GM12873 (cell line): ENCODE results near the gene DHRS7C.

Experiments used
- TF ChIP-seq, protein P1 (sequence below): IDR thresholded peaks from 2 replicates; pipeline ENCODE4 v1.5.1; 2012; ENCODE audit warnings: low read depth, mild to moderate bottlenecking, moderate library complexity, low read length, control low read depth; ENCODE audit not compliant: insufficient read depth; ENCODE audit errors: missing control alignments

DHRS7C gene

DNA sequence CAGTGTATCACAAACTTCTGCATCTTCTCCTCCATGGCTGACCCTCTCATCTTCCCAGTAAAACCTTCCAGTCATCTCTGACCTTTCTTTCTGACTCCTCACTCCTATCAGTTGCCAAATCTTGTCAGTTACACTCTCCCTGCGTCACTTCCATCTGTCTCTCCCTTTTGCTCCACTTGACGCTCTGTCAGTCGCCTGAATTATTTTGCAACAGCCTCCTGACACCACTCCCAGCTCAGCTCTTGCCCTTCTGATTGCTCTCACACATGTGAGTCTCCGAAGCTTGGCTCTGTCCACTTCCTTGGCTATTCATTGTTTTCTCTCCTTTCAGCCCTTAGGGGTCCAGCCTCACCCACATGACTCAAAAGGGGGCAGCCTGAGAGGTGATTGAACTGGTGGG lies 27.7 kb downstream of the DHRS7C start:
- TF ChIP-seq, protein P1, sequence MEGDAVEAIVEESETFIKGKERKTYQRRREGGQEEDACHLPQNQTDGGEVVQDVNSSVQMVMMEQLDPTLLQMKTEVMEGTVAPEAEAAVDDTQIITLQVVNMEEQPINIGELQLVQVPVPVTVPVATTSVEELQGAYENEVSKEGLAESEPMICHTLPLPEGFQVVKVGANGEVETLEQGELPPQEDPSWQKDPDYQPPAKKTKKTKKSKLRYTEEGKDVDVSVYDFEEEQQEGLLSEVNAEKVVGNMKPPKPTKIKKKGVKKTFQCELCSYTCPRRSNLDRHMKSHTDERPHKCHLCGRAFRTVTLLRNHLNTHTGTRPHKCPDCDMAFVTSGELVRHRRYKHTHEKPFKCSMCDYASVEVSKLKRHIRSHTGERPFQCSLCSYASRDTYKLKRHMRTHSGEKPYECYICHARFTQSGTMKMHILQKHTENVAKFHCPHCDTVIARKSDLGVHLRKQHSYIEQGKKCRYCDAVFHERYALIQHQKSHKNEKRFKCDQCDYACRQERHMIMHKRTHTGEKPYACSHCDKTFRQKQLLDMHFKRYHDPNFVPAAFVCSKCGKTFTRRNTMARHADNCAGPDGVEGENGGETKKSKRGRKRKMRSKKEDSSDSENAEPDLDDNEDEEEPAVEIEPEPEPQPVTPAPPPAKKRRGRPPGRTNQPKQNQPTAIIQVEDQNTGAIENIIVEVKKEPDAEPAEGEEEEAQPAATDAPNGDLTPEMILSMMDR: no peak

DNA sequence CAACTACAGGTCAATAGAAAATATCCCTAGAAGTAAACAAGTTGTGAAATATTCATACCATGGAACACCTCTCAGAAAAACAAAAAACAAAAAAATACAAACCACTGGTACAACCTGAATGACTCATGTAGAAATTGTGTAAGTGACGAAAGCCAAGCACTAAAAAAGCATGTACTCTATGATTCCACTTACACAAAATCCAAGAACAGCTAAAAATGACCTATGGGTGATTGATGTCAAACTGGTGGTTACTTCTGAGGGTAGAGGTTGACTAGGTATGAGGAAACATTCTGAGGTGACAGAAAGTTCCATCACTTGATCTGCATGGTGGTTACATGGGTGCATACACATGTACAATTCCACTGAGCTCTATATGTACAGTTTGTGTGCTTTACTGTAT lies 31.1 kb downstream of the DHRS7C start:
- TF ChIP-seq, protein P1: no peak

DNA sequence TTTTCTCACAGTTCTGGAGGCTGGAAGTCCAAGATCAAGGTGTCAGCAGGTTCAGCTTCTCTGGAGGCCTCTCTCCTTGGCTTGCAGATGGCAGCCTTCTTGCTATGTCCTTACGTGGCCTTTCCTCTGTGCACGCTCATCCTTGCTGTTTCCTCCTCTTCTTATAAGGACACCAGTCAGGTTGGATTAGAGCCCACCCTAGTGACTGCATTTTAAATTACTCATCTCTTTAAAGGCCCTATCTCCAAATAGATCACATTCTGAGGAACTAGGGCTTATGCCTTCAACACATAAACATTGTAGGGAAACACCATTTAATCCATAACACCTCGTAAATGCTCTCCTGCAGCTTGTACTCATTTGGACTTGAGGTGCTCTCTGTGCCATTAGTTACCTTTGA lies 36.3 kb downstream of the DHRS7C start:
- TF ChIP-seq, protein P1: no peak

DNA sequence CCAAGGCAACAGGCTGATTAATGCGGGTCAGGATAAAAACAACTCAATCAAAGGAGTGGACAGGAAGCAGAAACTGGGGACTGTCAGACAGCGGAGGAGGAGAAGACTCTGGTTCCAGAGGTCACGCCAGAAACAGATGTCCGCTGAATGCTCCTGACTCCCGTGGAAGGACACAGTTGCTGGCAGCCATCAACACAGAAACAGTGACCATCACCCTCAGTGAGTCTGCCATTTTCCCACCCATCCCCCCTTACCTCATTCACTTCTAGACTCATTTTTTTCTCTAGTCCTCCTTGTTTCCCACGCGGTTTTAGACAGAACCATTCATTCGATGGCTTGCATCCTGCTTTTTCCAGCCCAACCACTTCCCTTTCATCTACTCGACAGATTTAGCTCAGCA lies 40.9 kb downstream of the DHRS7C start:
- TF ChIP-seq, protein P1: no peak

DNA sequence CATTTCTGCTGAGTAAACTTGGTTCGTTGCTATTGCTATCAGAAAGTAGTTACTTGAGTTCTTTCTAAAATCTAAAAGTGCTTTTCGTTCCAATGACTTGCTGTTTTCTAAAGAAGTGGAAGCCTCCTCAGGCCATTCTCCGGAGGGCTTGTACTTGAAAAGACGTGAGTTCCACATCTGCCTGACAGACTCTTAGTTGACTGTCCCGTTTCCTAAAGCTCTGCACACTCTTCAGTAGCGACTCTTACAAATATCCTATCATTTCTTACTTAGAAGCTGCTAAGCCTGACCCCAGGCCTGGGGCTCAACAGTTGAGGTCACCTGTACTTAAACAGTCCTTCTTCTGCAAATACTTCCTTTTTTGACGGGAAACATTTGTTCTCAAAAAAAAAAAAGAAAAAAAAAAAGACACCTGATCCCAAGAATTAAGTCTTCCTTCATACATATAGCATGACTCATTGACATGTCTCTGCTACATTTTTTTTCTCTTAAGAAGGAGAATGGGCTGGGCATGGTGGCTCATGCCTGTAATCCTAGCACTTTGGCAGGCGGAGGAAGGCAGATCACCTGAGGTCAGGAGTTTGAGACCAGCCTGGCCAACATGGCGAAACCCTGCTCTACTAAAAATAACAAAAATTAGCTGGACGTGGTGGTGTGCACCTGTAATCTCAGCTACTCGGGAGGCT lies 61.5 kb downstream of the DHRS7C start:
- TF ChIP-seq, protein P1: no peak

DNA sequence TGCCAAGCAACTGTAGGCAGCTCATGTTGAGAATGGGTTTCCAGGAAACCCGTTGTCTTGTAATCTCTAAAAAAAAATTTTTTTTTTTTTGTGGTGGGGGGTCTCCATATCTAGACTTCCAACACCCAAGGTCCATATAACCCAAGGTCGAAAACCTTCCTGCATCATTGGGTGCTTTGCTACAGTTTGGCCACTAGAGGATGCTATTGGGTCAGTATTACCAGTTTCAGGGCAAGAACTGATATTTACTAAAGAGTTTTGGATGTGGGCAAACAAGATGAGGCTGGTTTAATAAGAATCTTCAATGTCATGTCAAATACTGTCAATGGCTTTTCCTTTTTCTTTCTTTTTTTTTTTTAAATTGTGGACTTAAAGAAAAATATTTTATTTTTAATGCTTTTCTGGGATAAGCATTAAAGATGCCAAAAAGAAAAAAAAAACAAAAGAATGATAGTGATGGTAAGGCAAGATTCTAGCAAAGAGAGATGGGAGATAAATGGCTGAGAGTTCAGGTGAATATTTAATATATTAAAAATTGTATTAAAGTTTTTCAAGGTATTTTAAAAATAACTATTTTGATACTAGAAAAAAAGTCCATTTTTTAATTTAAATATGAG lies 62.2 kb downstream of the DHRS7C start:
- TF ChIP-seq, protein P1: peak; percentile 98

DNA sequence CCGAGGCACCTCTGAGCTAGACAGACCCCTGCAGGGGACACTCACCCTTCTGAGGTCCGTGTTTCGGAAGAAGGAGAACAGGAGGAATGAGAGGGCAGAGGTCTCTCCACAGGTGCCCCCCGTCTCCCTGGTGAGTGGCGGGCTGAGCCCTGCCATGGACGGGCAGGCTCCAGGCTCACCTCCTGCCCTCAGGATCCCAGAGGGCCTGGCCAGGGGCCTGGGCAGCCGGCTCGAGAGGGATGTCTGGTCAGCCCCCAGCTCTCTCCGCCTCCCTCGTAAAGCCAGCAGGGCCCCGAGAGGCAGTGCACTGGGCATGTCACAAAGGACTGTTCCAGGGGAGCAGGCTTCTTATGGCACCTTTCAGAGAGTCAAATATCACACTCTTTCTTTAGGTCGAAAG lies 62.8 kb downstream of the DHRS7C start:
- TF ChIP-seq, protein P1: no peak
